ENCODE measurements around the gene KCTD21. TPM values are rescaled to one million over a fixed set of nuclear protein-coding genes. Genes with fewer than 3 reads are reported as not detected.

The KCTD21 gene
- total RNA-seq, 1 experiment from 2014 or later: 9.7 TPM

- no peaks in the 10 kb centered on the region for H3K9me3 ChIP-seq (ENCODE audit: control insufficient read depth, insufficient read depth, low read depth, low read length)
- ATAC-seq (no peak), DNase-seq (ENCODE audit: low read depth, low spot score) (no peak)
- intact Hi-C loops (cut with micrococcal nuclease; ENCODE audit: unreplicated experiment): no loop called here
- TF ChIP-seq SIN3A (IDR thresholded peaks at IDR 0.05; ENCODE audit: borderline replicate concordance, insufficient read depth, low read depth, low read length): no peak
- TF ChIP-seq POLR2AphosphoS5 (IDR thresholded peaks at IDR 0.05; ENCODE audit: low read depth, low read length): no peak
- no peaks in the 10 kb centered on the region for H3K27me3 ChIP-seq (ENCODE audit: control insufficient read depth, insufficient read depth, low read length)
- POLR2A ChIA-PET: no interaction called here
- H3K4me1 ChIP-seq (ENCODE audit: control insufficient read depth, insufficient read depth, low read length): peaks cover 27% of the 10 kb centered on the region
- in situ Hi-C loops (cut with HindIII; ENCODE audit: low pct_unique_long_range_greater_than_20kb, low sequenced_read_pairs): no loop called here
- H3K36me3 ChIP-seq (ENCODE audit: control insufficient read depth, insufficient read depth, low read length): no peaks in the 10 kb centered on the region
- peak overlapping the region; percentile 72 for H3K27ac ChIP-seq (ENCODE audit: low read length)
- peak overlapping the region; percentile 75 to 89 for H3K4me3 ChIP-seq (ENCODE audit: low read depth in 2 of 2, low read length in 2 of 2)
- no TSS peak for BruUV-seq (replicated peaks)
- CTCF ChIA-PET: no interaction called here
Measured at GRCh38 chr11:78189851-78190250, 1.4 kb upstream of the KCTD21 start.

- no peak for DNase-seq (ENCODE audit: low read depth, low spot score)
- Histone ChIP-seq H3K4me3 (ENCODE audit: low read depth in 2 of 2, low read length in 2 of 2) (peak overlapping the region; percentile 75 to 89), H3K27ac (ENCODE audit: low read length) (peak overlapping the region; percentile 72), H3K4me1 (ENCODE audit: control insufficient read depth, insufficient read depth, low read length) (peaks cover 27% of the 10 kb centered on the region), H3K36me3 (ENCODE audit: control insufficient read depth, insufficient read depth, low read length) (no peaks in the 10 kb centered on the region), H3K27me3 (ENCODE audit: control insufficient read depth, insufficient read depth, low read length) (no peaks in the 10 kb centered on the region), H3K9me3 (ENCODE audit: control insufficient read depth, insufficient read depth, low read depth, low read length) (no peaks in the 10 kb centered on the region)
- intact Hi-C loops (cut with micrococcal nuclease; ENCODE audit: unreplicated experiment) (no loop called here), in situ Hi-C loops (cut with HindIII; ENCODE audit: low pct_unique_long_range_greater_than_20kb, low sequenced_read_pairs) (no loop called here)
- ChIA-PET POLR2A (no interaction called here), CTCF (no interaction called here)
- peak; percentile 2 for ATAC-seq
- no TSS peak for BruUV-seq (replicated peaks)
- TF ChIP-seq POLR2AphosphoS5 (IDR thresholded peaks at IDR 0.05; ENCODE audit: low read depth, low read length) (no peak), REST (IDR thresholded peaks at IDR 0.05; ENCODE audit: insufficient read depth in 1 of 2, low read depth in 2 of 2, low read length in 1 of 2) (no peak), CTCF (IDR thresholded peaks at IDR 0.05) (no peak), TCF7L2 (IDR thresholded peaks at IDR 0.05; ENCODE audit: low read depth, low read length) (no peak), SIN3A (IDR thresholded peaks at IDR 0.05; ENCODE audit: borderline replicate concordance, insufficient read depth, low read depth, low read length) (no peak)
Measured at GRCh38 chr11:78189174-78189724, 823 bp upstream of the KCTD21 start.

All from Panc1 (cell line).